Adrenal gland (tissue), 12 donors: ENCODE measurements around the gene RFC1. TPM values are rescaled to one million over a fixed set of nuclear protein-coding genes. Genes with fewer than 3 reads are reported as not detected.
"Not testable (repeated sequence)": the region's sequence is repeated elsewhere in the genome, so short reads cannot be mapped to it uniquely, and the experiment has no call there.

Experiments used
- DNase-seq, 7 donors: peaks; one replicate each; pipeline ENCODE4 v3.0.0-alpha.2; 2019 to 2020
- H3K27ac ChIP-seq, 5 donors: fragments of 200-600 bp; sonication (generic) in 4 of 5; 1 replicate in 3 of 5; 2 replicates in 2 of 5; pipeline versions ENCODE4 v1.5.1 to v1.8.0; 2016 to 2020; ENCODE audit warnings: mild to moderate bottlenecking in 1 of 5
- H3K27me3 ChIP-seq: fragments of 200-600 bp; 2 replicates; pipeline ENCODE4 v1.8.0; 2021
- H3K36me3 ChIP-seq, 2 donors: fragments of 200-600 bp; replicated peaks in 1 of 2; 1 replicate in 1 of 2; 2 replicates in 1 of 2; pipeline versions ENCODE4 v1.5.1 to v1.8.0; 2018 to 2022
- H3K4me1 ChIP-seq, 2 donors: fragments of 200-600 bp; replicated peaks in 1 of 2; 1 replicate in 1 of 2; 2 replicates in 1 of 2; pipeline versions ENCODE4 v1.5.1 to v1.8.0; 2018 to 2021
- H3K4me3 ChIP-seq, 4 donors: fragments of 200-600 bp; sonication (generic) in 3 of 4; one replicate each; pipeline ENCODE4 v1.5.1; 2016 to 2018
- H3K9me3 ChIP-seq, 3 donors: fragments of 200-600 bp; sonication (generic) in 1 of 3; replicated peaks in 1 of 3; 1 replicate in 2 of 3; 2 replicates in 1 of 3; pipeline versions ENCODE4 v1.5.1 to v1.8.0; 2016 to 2021
- POLR2A ChIP-seq, 2 donors: fragments of 450-650 bp; IDR thresholded peaks; one replicate each; pipeline ENCODE4 v1.6.1; 2017; ENCODE audit warnings: antibody characterized with exemption in 2 of 2, mild to moderate bottlenecking in 2 of 2, moderate library complexity in 1 of 2
- WGBS, 4 donors: extraction: QIAGEN DNeasy Blood & Tissue Kit in 2 of 4; methylation state at CpG; one replicate each; pipeline versions ENCODE4 v1.1.5 to v1.1.7; 2013 to 2017; 5-methylcytosine and 5-hydroxymethylcytosine counted together
- intact Hi-C, 2 donors: fragments of 100-400 bp; cut with DNase I; formaldehyde crosslinking; loops; one replicate each; pipeline versions ENCODE4 v1.14.1 to v1.15.0; 2022 to 2023
- polyA plus RNA-seq, 3 donors: library from polyadenylated mRNA; stranded (reverse); fragments of 200-250 nt in 2 of 3; fragments of 350-450 nt in 1 of 3; fragmentation: Illumina TruSeq in 1 of 3; extraction: RNeasy Lipid Tissue Mini Kit (QIAGEN cat#74804) in 1 of 3; gene quantifications; one replicate each; pipeline ENCODE4 v1.2.3, GENCODE V29; 2013 to 2014
- total RNA-seq, 9 donors: library from RNA; depleted of rRNA in 4 of 9; stranded (reverse); fragments of >200 nt in 4 of 9; fragments of 120-200 nt in 1 of 9; fragmentation: NEBNext Ultra II Directional in 1 of 9; extraction: Animal tissue kit (Norgen Biotek cat#: 25700) in 1 of 9; gene quantifications; one replicate each; pipeline versions ENCODE4 v1.1.0 to v1.2.4, GENCODE V29; 2013 to 2023
- TF ChIP-seq, protein P1 (sequence below), 6 experiments: fragments of 450-650 bp in 4 of 6; fragments of 200-600 bp in 2 of 6; sonication (generic) in 1 of 6; IDR thresholded peaks; 1 replicate in 5 of 6; 2 replicates in 1 of 6; pipeline versions ENCODE4 v1.5.1 to v1.8.0; 2016 to 2021; ENCODE audit warnings: antibody characterized with exemption in 6 of 6, mild to moderate bottlenecking in 2 of 6, moderate library complexity in 1 of 6
- donor health status: healthy with polysubstance abuse.
- donor health status: Bipolar disorder and iron deficiency.
- donor health status: DM: yes; HTN: yes; CAD: no.
- donor health status: DM: no; HTN: no; CAD: no.
- donor health status: DM: no; HTN: no; CAD: no.
- donor health status: DM: yes; HTN: yes; CAD: no.

RFC1 gene
- total and polyA plus RNA-seq, 12 donors: 13.0 to 137 (median 52.6) TPM

- no peak for TF ChIP-seq POLR2A (IDR thresholded peaks at IDR 0.05)
- TF ChIP-seq, protein P1, sequence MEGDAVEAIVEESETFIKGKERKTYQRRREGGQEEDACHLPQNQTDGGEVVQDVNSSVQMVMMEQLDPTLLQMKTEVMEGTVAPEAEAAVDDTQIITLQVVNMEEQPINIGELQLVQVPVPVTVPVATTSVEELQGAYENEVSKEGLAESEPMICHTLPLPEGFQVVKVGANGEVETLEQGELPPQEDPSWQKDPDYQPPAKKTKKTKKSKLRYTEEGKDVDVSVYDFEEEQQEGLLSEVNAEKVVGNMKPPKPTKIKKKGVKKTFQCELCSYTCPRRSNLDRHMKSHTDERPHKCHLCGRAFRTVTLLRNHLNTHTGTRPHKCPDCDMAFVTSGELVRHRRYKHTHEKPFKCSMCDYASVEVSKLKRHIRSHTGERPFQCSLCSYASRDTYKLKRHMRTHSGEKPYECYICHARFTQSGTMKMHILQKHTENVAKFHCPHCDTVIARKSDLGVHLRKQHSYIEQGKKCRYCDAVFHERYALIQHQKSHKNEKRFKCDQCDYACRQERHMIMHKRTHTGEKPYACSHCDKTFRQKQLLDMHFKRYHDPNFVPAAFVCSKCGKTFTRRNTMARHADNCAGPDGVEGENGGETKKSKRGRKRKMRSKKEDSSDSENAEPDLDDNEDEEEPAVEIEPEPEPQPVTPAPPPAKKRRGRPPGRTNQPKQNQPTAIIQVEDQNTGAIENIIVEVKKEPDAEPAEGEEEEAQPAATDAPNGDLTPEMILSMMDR (IDR thresholded peaks at IDR 0.05): no peak
- Histone ChIP-seq H3K36me3 (no peaks in the 10 kb centered on the region), H3K4me1 (no peaks in the 10 kb centered on the region), H3K4me3 (no peak overlapping the region), H3K9me3 (no peaks in the 10 kb centered on the region), H3K27ac (no peak overlapping the region), H3K27me3 (no peaks in the 10 kb centered on the region)
- intact Hi-C loops: no loop called here
- WGBS, 4 donors: 67 to 82% (median 77%) methylated on average over 1 of the region's 1 CpG
- DNase-seq: no peak
Observed at GRCh38 chr4:39407584-39407885, 41.4 kb upstream of the RFC1 start.

DNA sequence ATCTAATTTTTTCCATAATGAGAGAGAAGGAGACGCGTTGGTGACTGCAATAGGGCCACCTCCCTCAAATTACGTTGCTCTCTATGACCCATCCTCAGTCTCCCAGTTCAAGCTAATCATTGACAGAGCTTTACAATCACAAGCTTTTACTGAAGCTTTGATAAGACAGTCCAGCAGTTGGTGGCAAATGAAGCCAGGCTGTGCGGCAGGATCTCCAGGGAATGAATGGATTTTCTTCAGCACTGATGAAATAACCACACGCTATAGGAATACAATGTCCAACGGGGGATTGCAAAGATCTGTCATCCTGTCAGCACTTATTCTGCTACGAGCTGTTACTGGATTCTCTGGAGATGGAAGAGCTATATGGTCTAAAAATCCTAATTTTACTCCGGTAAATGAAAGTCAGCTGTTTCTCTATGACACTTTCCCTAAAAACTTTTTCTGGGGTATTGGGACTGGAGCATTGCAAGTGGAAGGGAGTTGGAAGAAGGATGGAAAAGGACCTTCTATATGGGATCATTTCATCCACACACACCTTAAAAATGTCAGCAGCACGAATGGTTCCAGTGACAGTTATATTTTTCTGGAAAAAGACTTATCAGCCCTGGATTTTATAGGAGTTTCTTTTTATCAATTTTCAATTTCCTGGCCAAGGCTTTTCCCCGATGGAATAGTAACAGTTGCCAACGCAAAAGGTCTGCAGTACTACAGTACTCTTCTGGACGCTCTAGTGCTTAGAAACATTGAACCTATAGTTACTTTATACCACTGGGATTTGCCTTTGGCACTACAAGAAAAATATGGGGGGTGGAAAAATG lies 40.8 kb upstream of the RFC1 start, which contains the start of gene KLB:
TSS of gene KLB (plus strand) at position 168 of the 821 bp plus-strand sequence. CDS start at position 188, 20 bp downstream.
- H3K27ac ChIP-seq: no peak within 1 kb of the TSS
- no peak for TF ChIP-seq POLR2A (IDR thresholded peaks at IDR 0.05)
- TF ChIP-seq, protein P1 (IDR thresholded peaks at IDR 0.05): no peak
- no peak for DNase-seq
- no peaks in the 10 kb centered on the region for H3K27me3 ChIP-seq
- H3K9me3 ChIP-seq: no peaks in the 10 kb centered on the region
- WGBS, 4 donors: 61 to 70% (median 66%) methylated on average over 12 of the region's 12 CpGs
- H3K36me3 ChIP-seq: no peaks in the 10 kb centered on the region
- H3K4me1 ChIP-seq: no peaks in the 10 kb centered on the region
- intact Hi-C loops: no loop called here
- H3K4me3 ChIP-seq: no peak within 1 kb of the TSS

GRCh38 chr4:39401640-39402039 lies 35.5 kb upstream of the RFC1 start:
- WGBS, 4 donors: 70 to 86% (median 77%) methylated on average over 6 of the region's 6 CpGs
- H3K27ac ChIP-seq, H3K4me1 ChIP-seq, intact Hi-C loops, H3K27me3 ChIP-seq, DNase-seq, H3K9me3 ChIP-seq, H3K36me3 ChIP-seq, H3K4me3 ChIP-seq: not testable (repeated sequence)

DNA sequence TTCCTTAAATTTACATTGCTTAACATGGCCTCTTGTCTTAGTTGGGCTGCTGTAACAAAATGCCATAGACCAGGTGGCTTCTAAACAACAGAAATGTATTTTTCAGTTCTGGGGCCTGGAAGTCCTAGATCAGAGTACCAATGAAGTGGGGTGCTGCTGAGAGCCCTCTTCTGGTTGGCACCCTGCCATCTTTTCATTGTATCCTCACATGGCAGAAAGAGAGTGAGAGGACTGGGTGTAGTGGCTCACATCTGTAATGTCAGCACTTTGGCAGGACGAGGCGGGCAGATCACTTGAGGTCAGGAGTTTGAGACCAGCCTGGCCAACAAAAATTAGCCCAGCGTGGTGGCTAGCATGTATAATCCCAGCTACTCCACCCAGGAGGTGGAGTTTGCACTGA lies 28.5 kb upstream of the RFC1 start:
- H3K4me1 ChIP-seq: no peaks in the 10 kb centered on the region
- WGBS, 4 donors: 74 to 83% (median 81%) methylated on average over 2 to 3 of the region's 3 CpGs
- no peak overlapping the region for H3K27ac ChIP-seq
- no peak for DNase-seq
- no peaks in the 10 kb centered on the region for H3K9me3 ChIP-seq
- H3K36me3 ChIP-seq: no peaks in the 10 kb centered on the region
- H3K27me3 ChIP-seq: no peaks in the 10 kb centered on the region
- H3K4me3 ChIP-seq: no peak overlapping the region
- intact Hi-C loops: no loop called here
- TF ChIP-seq, protein P1 (IDR thresholded peaks at IDR 0.05): no peak
- no peak for TF ChIP-seq POLR2A (IDR thresholded peaks at IDR 0.05)

- TF ChIP-seq POLR2A (IDR thresholded peaks at IDR 0.05): no peak
- TF ChIP-seq, protein P1 (IDR thresholded peaks at IDR 0.05): no peak
- no peaks in the 10 kb centered on the region for H3K4me1 ChIP-seq
- no peak overlapping the region for H3K27ac ChIP-seq
- no peak for DNase-seq
- intact Hi-C loops: no loop called here
- WGBS, 4 donors: 60 to 72% (median 62%) methylated on average over 6 of the region's 6 CpGs
- H3K36me3 ChIP-seq: no peaks in the 10 kb centered on the region
- no peak overlapping the region for H3K4me3 ChIP-seq
- H3K27me3 ChIP-seq: no peaks in the 10 kb centered on the region
- no peaks in the 10 kb centered on the region for H3K9me3 ChIP-seq
Observed at GRCh38 chr4:39390603-39391002, 24.4 kb upstream of the RFC1 start.
